Vagina (tissue), 2 donors: Measurements from ENCODE around the gene SPINT2. TPM values are rescaled to one million over a fixed set of nuclear protein-coding genes. Genes with fewer than 3 reads are reported as not detected.
A peak's percentile ranks its signal among the peaks of the same experiment; 100 is the strongest.

ENCODE experiments used
- DNase-seq, 2 donors: peaks; one replicate each; pipeline ENCODE4 v3.0.0-alpha.2; 2017; ENCODE audit errors: extremely low spot score in 2 of 2
- H3K27ac ChIP-seq: fragments of 200-600 bp; sonication (generic); one replicate; pipeline ENCODE4 v1.5.1; 2019
- H3K27me3 ChIP-seq: fragments of 200-600 bp; sonication (generic); one replicate; pipeline ENCODE4 v1.5.1; 2019
- H3K36me3 ChIP-seq, 2 donors: fragments of 200-600 bp; sonication (generic); one replicate each; pipeline ENCODE4 v1.5.1; 2017 to 2019
- H3K4me1 ChIP-seq: fragments of 200-600 bp; sonication (generic); one replicate; pipeline ENCODE4 v1.5.1; 2019
- H3K4me3 ChIP-seq, 2 donors: fragments of 200-600 bp; sonication (generic); 1 replicate in 1 of 2; 2 replicates in 1 of 2; pipeline ENCODE4 v1.5.1; 2016 to 2019
- H3K9me3 ChIP-seq: fragments of 200-600 bp; sonication (generic); one replicate; pipeline ENCODE4 v1.5.1; 2019
- POLR2A ChIP-seq, 2 donors: fragments of 450-650 bp; IDR thresholded peaks; one replicate each; pipeline ENCODE4 v1.6.1; 2017; ENCODE audit warnings: antibody characterized with exemption in 2 of 2, mild to moderate bottlenecking in 2 of 2, moderate library complexity in 2 of 2
- POLR2AphosphoS5 ChIP-seq, 2 donors: sonication (generic); formaldehyde crosslinking; IDR thresholded peaks; one replicate each; pipeline ENCODE4 v1.9.0; 2017; ENCODE audit warnings: antibody characterized with exemption in 2 of 2, mild to moderate bottlenecking in 2 of 2, low read depth in 1 of 2; ENCODE audit not compliant: insufficient read depth in 1 of 2
- intact Hi-C: fragments of 100-400 bp; cut with DNase I; formaldehyde crosslinking; loops from one replicate; pipeline ENCODE4 v1.15.1; 2023
- total RNA-seq: library from RNA; depleted of rRNA; stranded (reverse); fragments of >200 nt; gene quantifications from one replicate; pipeline ENCODE4 v1.2.3, GENCODE V29; 2016
- TF ChIP-seq, protein P1 (sequence below), 3 experiments: fragments of 450-650 bp in 2 of 3; fragments of 200-600 bp in 1 of 3; sonication (generic) in 1 of 3; IDR thresholded peaks; one replicate each; pipeline ENCODE4 v1.5.1; 2017 to 2019; ENCODE audit warnings: antibody characterized with exemption in 3 of 3, mild to moderate bottlenecking in 2 of 3, moderate library complexity in 2 of 3

SPINT2 gene
- total RNA-seq, 1 donor from 2014 or later, result 174 TPM

DNA sequence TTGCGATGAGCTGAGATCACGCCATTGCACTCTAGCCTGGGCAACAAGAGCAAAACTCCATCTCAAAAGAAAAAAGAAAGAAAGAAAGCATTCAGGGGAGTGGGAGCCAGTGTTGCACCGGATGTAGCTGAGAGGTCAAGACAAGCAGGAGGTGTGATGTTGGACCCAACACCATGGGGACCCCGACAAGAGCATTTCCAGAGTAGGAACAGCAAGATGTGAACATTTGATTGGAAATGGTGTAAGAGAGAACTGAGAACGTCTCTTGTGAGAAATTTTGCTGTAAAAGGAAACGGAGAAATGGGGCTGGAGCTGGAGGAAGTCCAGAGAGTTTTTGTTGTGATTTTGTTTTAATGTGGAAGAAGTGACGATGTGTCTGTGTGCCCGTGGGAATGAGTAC is 24.6 kb upstream of the SPINT2 start:
- Histone ChIP-seq H3K4me3 (no peak overlapping the region), H3K27ac (no peak overlapping the region), H3K36me3 (no peaks in the 10 kb centered on the region), H3K4me1 (no peaks in the 10 kb centered on the region), H3K9me3 (no peaks in the 10 kb centered on the region), H3K27me3 (no peaks in the 10 kb centered on the region)
- intact Hi-C loops, result no loop called here
- no peak for DNase-seq
- TF ChIP-seq POLR2A (IDR thresholded peaks at IDR 0.05) (no peak), POLR2AphosphoS5 (IDR thresholded peaks at IDR 0.05; ENCODE audit: insufficient read depth in 1 of 2, low read depth in 1 of 2) (no peak)
- TF ChIP-seq, protein P1, sequence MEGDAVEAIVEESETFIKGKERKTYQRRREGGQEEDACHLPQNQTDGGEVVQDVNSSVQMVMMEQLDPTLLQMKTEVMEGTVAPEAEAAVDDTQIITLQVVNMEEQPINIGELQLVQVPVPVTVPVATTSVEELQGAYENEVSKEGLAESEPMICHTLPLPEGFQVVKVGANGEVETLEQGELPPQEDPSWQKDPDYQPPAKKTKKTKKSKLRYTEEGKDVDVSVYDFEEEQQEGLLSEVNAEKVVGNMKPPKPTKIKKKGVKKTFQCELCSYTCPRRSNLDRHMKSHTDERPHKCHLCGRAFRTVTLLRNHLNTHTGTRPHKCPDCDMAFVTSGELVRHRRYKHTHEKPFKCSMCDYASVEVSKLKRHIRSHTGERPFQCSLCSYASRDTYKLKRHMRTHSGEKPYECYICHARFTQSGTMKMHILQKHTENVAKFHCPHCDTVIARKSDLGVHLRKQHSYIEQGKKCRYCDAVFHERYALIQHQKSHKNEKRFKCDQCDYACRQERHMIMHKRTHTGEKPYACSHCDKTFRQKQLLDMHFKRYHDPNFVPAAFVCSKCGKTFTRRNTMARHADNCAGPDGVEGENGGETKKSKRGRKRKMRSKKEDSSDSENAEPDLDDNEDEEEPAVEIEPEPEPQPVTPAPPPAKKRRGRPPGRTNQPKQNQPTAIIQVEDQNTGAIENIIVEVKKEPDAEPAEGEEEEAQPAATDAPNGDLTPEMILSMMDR (IDR thresholded peaks at IDR 0.05), result no peak

DNA sequence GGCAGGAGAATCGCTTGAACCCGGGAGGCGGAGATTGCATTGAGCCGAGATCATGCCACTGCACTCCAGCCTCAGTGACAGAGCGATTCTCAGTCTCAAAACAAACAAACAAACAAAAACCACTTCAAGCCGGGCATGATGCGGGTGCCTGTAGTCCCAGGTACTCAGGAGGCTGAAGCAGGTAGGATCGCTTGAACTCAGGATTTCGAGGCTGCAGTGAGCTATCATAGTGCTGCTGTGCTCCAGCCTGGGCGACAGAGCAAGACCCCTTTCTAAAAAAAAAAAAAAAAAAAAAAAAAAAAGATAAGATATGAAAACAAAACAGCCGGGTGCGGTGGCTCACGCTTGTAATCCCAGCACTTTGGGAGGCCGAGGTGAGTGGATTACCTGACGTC is 21.1 kb upstream of the SPINT2 start:
- Histone ChIP-seq H3K27me3 (no peaks in the 10 kb centered on the region), H3K4me3 (no peak overlapping the region), H3K36me3 (no peaks in the 10 kb centered on the region), H3K9me3 (no peaks in the 10 kb centered on the region), H3K4me1 (no peaks in the 10 kb centered on the region), H3K27ac (no peak overlapping the region)
- intact Hi-C loops, result no loop called here
- no peak for TF ChIP-seq POLR2AphosphoS5 (IDR thresholded peaks at IDR 0.05; ENCODE audit: insufficient read depth in 1 of 2, low read depth in 1 of 2)
- TF ChIP-seq, protein P1 (IDR thresholded peaks at IDR 0.05), result no peak
- TF ChIP-seq POLR2A (IDR thresholded peaks at IDR 0.05), result no peak
- DNase-seq, result no peak

DNA sequence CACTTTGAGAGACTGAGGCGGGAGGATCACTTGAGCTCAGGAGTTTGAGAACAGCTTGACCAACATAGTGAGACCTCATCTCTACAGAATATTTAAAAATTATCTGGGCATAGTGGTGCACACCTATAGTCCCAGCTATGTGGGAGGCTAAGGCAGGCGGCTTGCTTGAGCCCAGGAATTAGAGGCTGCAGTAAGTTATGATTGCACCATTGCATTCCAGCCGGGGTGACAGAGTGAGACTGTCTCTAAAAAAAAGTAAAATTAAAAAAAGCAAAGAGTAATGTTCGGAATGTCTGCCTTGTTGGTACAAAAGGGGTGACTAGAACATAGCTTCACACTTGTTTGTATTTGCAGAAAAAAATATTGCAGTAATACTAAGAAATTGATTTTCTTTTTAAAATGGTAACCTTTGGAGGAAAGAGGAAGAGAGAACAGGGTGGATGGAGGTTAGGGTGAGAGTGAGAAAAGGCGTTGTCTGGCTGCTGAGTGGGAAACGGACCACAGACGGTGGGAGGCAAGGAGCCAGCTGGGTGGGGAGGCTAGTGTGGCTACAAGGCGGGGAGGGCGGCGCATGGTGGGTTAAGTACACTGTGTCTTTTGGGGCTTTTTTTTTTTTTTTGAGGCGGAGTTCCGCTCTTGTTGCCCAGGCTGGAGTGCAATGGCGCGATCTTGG is 18.4 kb upstream of the SPINT2 start:
- no peak for DNase-seq
- intact Hi-C loops, result loop anchor here (5.0 kb wide), 1 partner anchor 76 kb away; no protein-coding TSS in a partner anchor
- TF ChIP-seq POLR2A (IDR thresholded peaks at IDR 0.05) (no peak), POLR2AphosphoS5 (IDR thresholded peaks at IDR 0.05; ENCODE audit: insufficient read depth in 1 of 2, low read depth in 1 of 2) (no peak)
- TF ChIP-seq, protein P1 (IDR thresholded peaks at IDR 0.05), result no peak
- Histone ChIP-seq H3K27ac (no peak overlapping the region), H3K36me3 (no peaks in the 10 kb centered on the region), H3K27me3 (no peaks in the 10 kb centered on the region), H3K4me3 (no peak overlapping the region), H3K9me3 (no peaks in the 10 kb centered on the region), H3K4me1 (peaks cover 8% of the 10 kb centered on the region)

DNA sequence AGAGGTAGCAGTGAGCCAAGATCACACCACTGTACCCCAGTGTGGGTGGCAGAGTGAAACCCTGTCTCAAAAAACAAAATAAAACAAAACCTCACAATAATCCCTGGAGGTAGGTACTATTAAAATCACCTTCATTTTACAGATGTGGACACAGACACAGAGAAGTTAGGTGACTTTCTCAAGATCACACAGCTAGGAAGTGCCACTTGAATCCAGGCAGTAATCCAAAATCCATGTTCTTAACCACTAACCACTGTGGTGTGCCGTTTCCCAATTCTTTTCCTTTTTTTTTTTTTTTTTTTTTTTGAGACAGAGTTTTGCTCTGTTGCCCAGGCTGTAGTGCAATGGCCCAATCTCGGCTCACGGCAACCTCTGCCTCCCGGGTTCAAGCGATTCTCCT is 17.2 kb upstream of the SPINT2 start:
- no peak overlapping the region for H3K4me3 ChIP-seq
- H3K27me3 ChIP-seq, result no peaks in the 10 kb centered on the region
- TF ChIP-seq POLR2A (IDR thresholded peaks at IDR 0.05), result no peak
- TF ChIP-seq, protein P1 (IDR thresholded peaks at IDR 0.05), result no peak
- H3K9me3 ChIP-seq, result no peaks in the 10 kb centered on the region
- DNase-seq, result no peak
- intact Hi-C loops, result loop anchor here (5.0 kb wide), 1 partner anchor 75 kb away; no protein-coding TSS in a partner anchor
- peaks cover 20% of the 10 kb centered on the region for H3K4me1 ChIP-seq
- H3K27ac ChIP-seq, result no peak overlapping the region
- no peaks in the 10 kb centered on the region for H3K36me3 ChIP-seq

DNA sequence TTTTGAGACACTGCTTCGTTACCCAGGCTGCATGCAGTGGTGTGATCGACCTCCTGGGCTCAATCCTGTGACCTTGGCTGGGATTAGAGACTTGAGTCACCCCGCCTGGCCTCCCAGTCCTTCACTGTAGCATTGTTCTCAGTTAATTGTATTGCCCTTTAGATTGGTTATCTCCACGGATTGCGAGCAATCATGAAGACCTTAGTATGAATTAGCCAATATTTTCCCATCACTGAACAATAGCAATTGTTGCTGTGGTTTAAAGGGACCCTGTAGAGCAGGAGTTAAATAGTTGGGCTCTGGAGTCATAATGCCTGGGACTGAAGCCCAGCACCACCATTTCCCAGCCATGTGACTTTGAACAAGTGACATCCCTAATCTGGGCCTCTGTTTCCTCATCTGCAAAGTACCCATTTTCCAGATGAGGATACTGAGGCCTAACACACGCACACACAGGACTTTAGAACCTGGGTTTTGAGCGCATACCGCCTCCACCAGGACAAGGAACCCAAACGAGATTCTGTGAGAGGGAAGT is 16.6 kb upstream of the SPINT2 start:
- Histone ChIP-seq H3K27ac (peak overlapping the region; percentile 47), H3K4me1 (peaks cover 24% of the 10 kb centered on the region), H3K27me3 (no peaks in the 10 kb centered on the region), H3K4me3 (no peak overlapping the region), H3K9me3 (no peaks in the 10 kb centered on the region), H3K36me3 (no peaks in the 10 kb centered on the region)
- TF ChIP-seq POLR2A (IDR thresholded peaks at IDR 0.05), result no peak
- no peak for TF ChIP-seq POLR2AphosphoS5 (IDR thresholded peaks at IDR 0.05; ENCODE audit: insufficient read depth in 1 of 2, low read depth in 1 of 2)
- TF ChIP-seq, protein P1 (IDR thresholded peaks at IDR 0.05), result no peak
- intact Hi-C loops, result loop anchor here (5.0 kb wide), 1 partner anchor 74 kb away; no protein-coding TSS in a partner anchor
- DNase-seq, result no peak
